RCC 7860 (cell line): ENCODE results near the gene APBB1IP.
"Not testable (repeated sequence)": the region's sequence is repeated elsewhere in the genome, so short reads cannot be mapped to it uniquely, and the experiment has no call there.

Experiments
- DNase-seq: peaks from one replicate; pipeline ENCODE4 v3.0.0-alpha.2; 2015; ENCODE audit warnings: low spot score
- FAIRE-seq: peaks from 2 replicates; lab custom pipeline; 2012; peaks lifted over from hg19 to GRCh38; lab: Jason Lieb, UNC

The APBB1IP gene

GRCh38 chr10:26474845-26475244 is 36.7 kb downstream of the APBB1IP start:
- FAIRE-seq, DNase-seq: not testable (repeated sequence)

DNA sequence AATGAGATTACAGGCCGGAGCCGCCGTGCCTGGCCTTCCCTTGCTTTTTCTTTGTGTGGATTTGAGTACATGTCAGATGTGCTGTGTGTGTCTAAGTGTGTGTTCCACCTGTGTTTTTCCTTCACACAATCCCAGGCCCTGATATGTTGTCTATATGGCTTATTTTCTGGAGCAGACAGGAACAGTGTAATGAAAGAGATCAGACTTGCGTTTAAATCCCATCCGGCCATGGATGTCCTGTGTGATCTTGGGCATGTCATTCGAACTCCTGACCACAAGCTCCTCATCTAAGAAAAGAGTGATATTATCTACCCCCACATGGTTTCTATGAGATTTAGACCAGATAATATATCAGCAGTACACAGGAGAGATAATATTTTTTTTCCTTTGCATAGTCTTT is 37.2 kb downstream of the APBB1IP start:
- FAIRE-seq: no peak
- no peak for DNase-seq

DNA sequence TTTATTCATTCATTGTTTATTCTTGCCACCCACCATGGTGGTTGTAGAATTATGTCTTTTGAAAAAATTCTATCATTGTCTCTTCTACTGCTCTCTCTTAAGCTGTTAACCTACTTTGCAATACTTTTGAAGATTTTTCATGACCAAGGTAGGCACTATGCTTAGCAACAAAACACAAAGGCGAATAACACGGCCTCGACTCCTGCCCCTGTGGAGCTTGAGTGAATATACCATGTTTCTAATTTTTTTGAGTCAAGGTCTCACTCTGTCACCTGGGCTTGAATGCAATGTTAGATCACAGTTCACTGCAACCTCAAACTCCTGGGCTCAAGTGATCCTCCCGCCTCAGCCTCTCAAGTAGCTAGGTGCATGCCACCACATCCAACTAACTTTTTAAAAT is 39.4 kb downstream of the APBB1IP start:
- DNase-seq (no peak), FAIRE-seq (no peak)

GRCh38 chr10:26478061-26478460 is 39.9 kb downstream of the APBB1IP start:
- DNase-seq: no peak
- FAIRE-seq: no peak

DNA sequence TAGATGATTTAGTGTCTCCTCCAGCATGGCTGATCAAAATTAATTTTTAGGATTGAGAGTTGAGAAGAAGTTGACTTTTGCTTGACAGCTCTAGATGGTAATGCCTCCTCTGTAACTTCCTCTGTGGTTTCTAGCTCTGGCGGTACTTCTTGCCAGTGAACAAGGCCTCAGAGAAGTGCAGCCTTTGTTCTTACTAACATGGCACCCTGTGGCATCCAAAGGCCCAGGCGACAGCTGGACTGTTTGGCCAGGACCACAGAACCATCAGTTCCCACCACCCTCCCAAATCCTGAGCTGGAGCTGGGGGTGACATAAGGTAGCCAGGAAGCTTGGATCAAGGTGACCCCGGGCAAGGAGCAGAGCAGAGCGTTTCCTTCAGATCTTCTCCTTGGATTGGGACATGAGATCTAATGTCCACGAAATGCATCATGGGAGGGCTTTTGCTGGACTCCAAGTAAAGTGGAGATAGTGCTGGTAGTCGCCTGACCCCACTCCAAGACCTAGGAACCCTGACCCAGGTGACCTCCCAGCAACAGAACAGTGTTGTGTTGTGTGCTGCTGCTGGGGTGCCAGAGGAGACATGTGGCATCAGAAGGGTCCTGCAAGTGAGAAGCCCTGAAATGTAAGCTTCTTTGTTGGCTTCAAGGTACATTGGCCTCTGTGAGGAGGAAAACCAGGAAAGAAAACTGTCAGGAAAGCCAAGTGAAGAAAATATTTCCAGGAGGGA is 41.8 kb downstream of the APBB1IP start:
- FAIRE-seq: no peak
- no peak for DNase-seq

- no peak for FAIRE-seq
Observed at GRCh38 chr10:26481315-26481692, 43.2 kb downstream of the APBB1IP start.

DNA sequence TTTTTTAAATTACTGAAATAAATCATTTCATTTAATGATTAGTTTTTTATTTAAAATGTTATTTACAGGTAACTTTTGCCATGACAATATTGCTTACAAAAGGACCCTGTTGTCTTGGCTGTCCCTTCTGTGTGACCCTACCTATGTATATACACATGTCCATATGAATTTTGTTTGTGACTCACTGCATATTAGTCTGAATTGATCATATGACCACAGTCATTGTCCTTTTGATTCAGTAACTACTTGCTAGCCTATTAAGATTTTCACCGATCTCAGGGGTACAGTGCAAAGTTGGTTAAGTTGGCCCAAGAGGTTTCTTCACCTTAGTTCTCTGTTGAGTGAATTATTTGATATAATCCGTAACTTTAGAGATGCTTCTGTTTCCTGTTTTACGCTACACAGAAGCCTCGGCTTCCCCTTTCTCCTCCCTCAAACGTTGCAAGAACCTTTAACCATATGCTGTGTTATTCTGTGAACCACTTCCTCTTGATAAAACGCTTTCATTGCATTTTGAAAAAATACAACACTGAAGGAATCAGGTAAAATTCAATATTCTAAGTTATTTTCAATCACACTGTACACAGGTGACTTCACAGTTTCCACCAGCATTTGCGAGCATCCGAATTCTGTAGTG is 43.9 kb downstream of the APBB1IP start:
- FAIRE-seq (no peak), DNase-seq (no peak)

More at GRCh38 chr10:26481315-26481692, 43.2 kb downstream of the APBB1IP start:
- DNase-seq: no peak

DNA sequence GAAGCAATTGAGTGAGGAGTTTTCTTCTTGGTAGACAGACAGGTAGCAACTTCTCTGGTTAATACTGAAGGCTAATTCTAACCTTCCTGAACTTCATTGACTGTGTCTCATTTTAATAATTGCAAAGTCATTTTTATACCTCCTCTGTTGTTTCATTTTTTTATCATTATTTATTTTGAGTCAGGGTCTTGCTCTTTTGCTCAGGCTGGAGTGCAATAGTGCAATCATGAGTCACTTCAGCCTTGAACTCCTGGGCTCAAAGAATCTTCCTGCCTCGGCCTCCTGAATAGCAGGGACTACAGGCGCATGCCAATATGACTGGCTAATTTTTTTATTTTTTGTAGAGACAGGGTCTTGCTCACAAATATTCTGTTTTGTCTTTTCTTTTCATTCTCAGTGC is 45.4 kb downstream of the APBB1IP start:
- DNase-seq (peak; percentile 52), FAIRE-seq (peak; percentile 76)

DNA sequence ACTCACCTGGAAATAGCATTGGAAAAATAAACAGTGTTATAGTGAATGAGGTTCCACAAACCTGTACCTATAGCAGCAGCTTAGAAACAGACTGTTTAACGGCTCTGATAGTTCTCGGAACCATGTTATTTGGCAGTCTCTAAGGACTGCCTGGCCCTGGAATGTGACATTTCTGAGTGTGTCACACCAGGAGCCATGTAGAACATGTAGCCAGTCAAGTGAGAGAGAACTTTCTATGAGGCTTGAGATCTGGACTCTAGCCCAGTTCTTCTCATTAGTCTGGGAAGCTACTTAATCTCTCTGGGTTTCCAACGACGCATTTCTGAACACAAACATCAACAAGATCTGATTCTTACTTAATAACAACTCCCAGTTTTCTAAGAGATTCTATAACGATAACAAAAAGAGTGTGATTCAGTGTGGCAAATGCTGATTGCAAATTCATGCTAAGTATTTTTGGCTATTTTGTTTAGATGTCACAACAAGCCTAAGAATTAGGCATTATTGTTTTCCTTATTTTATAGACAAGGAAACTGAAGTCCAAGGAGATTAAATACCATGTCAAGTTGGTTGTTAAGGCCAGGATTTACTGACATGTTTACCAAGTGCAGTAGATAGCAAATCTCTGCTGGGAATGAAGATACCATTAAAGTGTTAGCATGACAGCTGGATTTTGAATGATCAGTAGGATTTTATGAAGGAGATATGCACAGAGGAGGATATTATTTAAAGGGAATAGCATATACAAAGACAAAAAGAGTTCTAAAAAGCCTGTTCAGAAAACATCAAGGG is 47.2 kb downstream of the APBB1IP start:
- peak; percentile 91 for FAIRE-seq

DNA sequence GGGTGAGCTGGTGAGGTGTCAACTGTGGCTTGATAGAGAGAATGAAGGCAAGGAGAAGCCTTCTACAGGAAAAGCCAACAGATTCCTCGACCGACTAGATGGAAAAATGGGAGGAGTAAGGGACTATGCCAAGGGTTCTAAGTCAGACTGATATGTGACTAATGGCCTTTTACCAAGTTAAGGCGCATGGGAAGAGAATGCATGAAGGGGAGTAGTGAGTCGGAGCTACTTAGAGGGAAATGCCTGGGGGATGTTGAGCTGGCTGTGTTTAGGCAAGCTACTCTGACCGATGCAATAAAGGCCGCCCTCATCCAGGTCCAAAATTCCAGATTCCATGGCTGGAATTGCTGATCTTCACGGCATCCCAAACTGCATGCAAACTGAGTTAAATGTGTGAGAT is 48.2 kb downstream of the APBB1IP start:
- DNase-seq (peak; percentile 98), FAIRE-seq (no peak)

More for the DNA sequence above, 47.2 kb downstream of the APBB1IP start:
- peak; percentile 87 for DNase-seq

DNA sequence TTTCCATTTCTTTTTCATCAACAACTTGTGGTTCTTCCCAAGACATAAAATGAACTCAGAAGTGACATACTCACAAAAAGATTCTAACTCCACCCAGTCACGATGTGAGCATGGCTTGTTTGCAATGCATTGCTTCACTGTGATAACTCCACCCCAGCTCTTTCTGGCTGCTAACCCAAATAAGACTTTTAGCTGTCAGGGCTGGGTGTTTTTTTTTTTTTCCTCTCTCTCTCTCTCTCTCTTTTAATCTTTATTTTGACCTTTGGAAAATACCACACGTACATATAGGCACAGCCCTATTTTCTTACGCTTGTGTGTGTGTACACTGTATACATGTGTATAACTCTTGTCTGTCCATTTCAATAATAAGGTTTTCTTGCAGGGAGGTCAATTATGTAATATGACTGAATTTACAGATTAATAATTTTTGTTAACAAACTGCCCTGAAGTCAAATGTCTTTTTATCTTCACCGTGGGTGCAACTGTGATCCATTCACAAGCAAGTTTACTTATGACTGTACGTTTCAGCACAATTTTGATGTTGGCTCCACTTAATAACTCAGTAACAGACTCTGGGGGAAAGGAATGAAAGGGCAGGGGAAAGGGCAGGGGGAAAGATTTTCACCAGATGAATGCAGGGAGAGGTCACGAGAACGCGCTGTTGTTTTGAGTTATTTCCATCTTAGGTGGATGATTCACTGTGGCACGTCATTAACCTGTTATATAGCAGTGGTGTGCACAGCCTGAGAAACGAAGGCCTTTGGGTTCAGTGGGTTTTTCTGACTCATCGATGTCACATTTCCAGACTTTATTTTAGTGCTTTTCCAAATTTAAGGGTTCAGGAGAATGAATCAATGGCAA is 49.1 kb downstream of the APBB1IP start:
- DNase-seq: peak; percentile 98
- peak; percentile 99 for FAIRE-seq

GRCh38 chr10:26488344-26488743 is 50.2 kb downstream of the APBB1IP start:
- DNase-seq (peak; percentile 92), FAIRE-seq (peak; percentile 91)

- FAIRE-seq: no peak
Observed at GRCh38 chr10:26489081-26489480, 50.9 kb downstream of the APBB1IP start.

DNA sequence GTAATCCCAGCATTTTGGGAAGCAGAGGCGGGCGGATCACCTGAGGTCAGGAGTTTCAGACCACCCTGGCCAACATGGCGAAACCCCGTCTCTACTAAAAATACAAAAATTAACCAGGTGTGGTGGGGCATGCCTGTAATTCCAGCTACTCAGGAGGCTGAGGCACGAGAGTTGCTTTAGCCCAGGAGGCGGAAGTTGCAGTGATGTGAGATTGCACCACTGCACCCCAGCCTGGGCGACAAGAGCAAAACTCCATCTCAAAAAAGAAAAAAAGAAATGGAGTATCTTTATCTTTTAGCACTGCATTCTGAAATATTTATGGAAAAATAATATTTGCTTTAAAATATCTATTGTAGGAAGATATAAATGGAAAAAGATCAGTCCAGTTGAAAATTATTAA is 52.2 kb downstream of the APBB1IP start:
- not testable (repeated sequence) for FAIRE-seq, DNase-seq

More at GRCh38 chr10:26489081-26489480, 50.9 kb downstream of the APBB1IP start:
- no peak for DNase-seq

DNA sequence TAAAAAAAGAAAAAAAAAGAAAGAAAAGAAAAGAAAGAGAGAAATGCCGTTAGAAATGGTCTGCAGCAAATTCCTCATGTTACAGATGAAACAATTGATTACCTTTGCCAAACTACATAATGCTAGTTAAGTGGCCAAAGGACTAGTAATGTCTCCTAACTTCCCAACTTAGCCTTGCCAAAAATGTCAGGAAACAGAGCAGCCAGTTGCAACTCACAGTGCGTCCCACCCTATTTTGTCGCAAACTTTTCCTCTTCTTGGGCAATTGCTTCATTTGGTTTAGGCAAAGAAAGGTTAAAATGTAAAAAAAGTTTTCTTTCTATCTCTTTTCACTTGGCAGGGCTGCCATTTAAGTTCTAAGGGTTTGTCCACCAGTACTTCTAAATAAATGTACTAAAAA is 53.1 kb downstream of the APBB1IP start:
- no peak for DNase-seq
- no peak for FAIRE-seq

- FAIRE-seq (peak; percentile 14), DNase-seq (no peak)
Observed at GRCh38 chr10:26491934-26492333, 53.8 kb downstream of the APBB1IP start.

DNA sequence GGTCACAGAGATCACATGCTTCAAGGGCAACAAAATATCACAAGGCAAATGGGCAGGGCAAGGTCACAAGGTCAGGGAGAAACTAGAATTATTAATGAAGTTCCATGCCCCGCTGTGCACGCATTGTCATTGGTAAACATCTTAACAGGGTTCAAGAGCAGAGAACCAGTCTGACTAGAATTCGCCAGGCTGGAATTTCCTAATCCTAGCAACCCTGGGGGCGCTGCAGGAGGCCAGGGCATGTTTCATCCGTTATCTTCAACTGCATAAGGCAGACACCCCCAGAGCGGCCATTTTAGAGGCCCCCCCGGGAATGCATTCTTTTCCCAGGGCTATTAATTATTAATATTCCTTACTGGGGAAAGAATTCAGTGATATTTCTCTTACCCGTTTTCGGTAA is 54.6 kb downstream of the APBB1IP start:
- FAIRE-seq, DNase-seq: not testable (repeated sequence)

- DNase-seq: peak; percentile 78
- peak; percentile 93 for FAIRE-seq
Observed at GRCh38 chr10:26494018-26494417, 55.9 kb downstream of the APBB1IP start.

DNA sequence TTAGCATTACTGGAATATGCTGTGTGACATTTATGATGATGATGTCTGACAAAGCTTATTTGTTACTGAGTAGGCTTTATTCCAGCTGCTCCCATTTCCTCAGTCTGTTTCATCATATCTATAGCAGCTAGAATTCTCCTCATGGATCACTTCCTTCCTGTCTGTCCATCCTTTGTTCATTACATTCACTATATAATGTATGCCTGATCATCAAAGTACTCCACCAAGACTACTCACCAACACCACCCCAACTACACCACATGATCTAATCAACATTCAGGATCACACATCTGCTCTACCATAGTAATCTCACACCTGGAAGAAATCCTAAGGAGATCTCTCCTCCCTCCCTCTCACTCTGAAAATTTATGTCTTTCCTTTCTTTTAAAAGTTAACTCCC is 61.3 kb downstream of the APBB1IP start:
- FAIRE-seq: no peak
- no peak for DNase-seq

GRCh38 chr10:26502986-26503385 is 64.8 kb downstream of the APBB1IP start:
- FAIRE-seq: no peak

DNA sequence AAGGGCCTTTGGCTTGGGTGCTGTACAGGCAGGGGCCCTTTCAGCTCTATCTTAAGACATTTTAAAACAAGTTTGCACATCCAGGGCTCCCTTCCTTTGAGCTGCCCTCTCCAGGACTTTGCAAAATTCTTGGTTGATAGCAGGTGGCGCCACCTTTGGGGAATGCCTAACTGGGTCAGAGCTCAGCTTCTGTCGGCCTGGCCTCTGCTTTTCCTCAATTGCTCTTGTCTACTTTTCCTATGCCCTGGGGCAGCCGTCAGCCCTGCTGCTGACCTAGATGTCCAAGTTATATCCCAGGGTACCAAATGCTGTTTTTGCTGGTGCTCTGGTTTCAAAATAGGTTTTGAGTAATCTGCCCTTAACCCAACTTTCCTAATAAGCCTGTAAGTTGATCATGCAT is 65.8 kb downstream of the APBB1IP start:
- DNase-seq (no peak), FAIRE-seq (no peak)

More at GRCh38 chr10:26502986-26503385, 64.8 kb downstream of the APBB1IP start:
- DNase-seq: no peak
